GM21360 (cell line): ENCODE results near the gene TELO2.

Source experiments
- ATAC-seq: cut with Tn5 transposase; IDR thresholded peaks from one replicate; pipeline ENCODE4 v1.9.1; 2021; ENCODE audit warnings: mild to moderate bottlenecking, moderate library complexity; ENCODE audit not compliant: unreplicated experiment

TELO2 gene

GRCh38 chr16:1550069-1550468 lies 56.9 kb downstream of the TELO2 start:
- ATAC-seq = no peak

GRCh38 chr16:1550696-1551095 lies 57.5 kb downstream of the TELO2 start:
- no peak for ATAC-seq

GRCh38 chr16:1551166-1551565 lies 58.0 kb downstream of the TELO2 start:
- no peak for ATAC-seq

GRCh38 chr16:1552129-1552528 lies 59.0 kb downstream of the TELO2 start:
- no peak for ATAC-seq

GRCh38 chr16:1553946-1554825 lies 61.0 kb downstream of the TELO2 start:
- no peak for ATAC-seq

- no peak for ATAC-seq
These were observed 61.8 kb downstream of the TELO2 start for GRCh38 chr16:1554826-1555445.

GRCh38 chr16:1556254-1556653 lies 63.1 kb downstream of the TELO2 start:
- no peak for ATAC-seq

GRCh38 chr16:1557074-1557473 lies 63.9 kb downstream of the TELO2 start:
- ATAC-seq = no peak

GRCh38 chr16:1557576-1557975 lies 64.4 kb downstream of the TELO2 start:
- no peak for ATAC-seq

- ATAC-seq = no peak
These were observed 66.4 kb downstream of the TELO2 start for GRCh38 chr16:1559446-1559975.
